COLO668 (cell line): Measurements from ENCODE around the gene BPIFB6.

Experiments used
- DNase-seq: peaks from one replicate; lab custom pipeline; 2025; ENCODE audit not compliant: unreplicated experiment; lab: John Stamatoyannopoulos, UW

The BPIFB6 gene

DNA sequence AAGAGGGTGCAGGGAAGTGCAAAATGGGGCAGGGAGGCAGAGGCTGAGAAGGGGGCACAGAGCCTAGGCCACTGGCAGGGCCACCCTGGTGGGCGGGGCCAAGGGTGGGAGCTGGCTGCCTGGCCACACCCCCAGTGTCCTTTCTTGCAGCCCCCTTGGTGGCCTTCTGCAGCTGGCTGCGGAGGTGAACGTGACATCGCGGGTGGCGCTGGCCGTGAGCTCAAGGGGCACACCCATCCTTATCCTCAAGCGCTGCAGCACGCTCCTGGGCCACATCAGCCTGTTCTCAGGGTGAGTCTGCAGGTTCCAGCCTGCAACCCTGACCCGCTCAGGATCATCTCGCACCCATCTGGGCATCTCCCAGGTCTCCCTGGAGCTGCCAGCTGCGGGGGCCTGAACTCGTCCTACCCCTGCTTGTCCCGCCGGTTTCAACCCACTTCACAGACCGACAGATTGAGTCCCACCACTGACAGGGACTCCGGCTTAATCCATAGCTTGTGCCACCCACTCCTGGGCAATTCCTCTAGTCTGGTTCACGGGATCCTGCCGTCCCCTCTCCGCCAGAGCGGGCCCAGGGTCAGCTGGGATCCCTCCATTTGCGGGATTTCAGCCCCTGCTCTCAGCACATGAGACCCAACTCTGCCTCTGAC, 28.4 kb downstream of the BPIFB6 start:
- DNase-seq: no peak

DNA sequence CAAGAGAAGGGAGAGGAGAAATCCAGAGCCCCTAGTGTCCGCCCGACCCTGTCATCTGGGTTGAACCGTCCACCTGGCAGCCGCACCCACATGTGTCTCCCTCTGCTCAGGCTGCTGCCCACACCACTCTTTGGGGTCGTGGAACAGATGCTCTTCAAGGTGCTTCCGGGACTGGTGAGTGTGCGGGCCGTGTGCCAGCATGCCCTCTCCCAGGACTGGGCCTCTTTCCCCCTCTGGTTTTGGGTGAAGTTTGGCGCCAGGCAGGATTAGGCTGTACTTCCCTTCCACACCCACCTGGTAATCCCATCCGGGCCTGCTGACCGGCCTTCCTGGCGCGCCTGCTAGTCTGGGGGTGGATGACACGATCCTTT, 30.2 kb downstream of the BPIFB6 start:
- no peak for DNase-seq

DNA sequence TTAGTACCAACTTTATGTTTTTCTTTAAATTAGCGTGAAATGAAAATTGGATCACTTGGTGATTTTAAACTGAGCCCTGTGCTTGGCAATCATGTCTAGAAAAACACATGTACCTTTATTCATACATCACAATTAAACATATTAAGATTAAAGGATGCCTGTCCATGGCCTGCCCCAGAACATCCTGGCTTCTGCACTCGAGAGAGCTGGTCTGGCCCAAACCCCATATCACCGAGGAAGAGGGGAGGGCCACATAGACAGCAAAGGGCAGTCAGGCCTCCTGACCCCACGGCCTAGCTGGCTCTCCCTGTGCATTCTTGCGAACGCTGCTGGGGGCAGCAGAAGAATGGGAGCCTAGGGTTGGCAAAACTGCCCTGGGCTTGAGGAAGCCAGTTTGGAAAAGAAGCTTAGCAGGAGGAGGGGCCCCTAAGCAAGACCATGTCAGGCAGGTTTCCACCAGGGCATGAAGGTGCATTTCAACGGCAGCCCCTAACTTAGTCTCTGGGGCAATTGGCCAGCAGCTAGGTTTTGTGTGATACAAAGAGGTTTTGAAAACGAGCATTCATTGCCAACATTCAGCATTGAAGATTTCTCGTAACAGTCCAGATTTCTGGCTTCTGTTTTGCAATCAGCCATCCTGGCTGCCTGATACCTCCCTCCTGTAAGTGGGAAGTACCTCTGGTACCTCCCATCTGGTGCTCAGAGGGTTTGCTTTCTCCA, 30.8 kb downstream of the BPIFB6 start:
- no peak for DNase-seq

DNA sequence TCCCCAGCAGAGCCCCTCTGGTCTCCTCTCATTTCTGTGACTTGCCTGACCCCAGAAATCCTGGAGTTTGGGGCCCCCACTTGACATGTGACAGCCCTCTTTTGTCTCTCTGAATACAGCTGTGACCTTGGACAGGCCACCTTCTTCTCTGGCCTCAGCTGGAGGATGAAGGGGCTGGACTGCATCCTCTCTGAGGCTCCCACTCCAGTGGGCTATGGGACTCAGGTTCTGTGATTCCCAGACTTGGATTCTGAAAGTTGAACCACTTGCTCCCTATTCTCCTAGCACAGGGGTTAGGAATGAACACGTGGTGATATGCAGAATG, 31.3 kb downstream of the BPIFB6 start:
- no peak for DNase-seq

DNA sequence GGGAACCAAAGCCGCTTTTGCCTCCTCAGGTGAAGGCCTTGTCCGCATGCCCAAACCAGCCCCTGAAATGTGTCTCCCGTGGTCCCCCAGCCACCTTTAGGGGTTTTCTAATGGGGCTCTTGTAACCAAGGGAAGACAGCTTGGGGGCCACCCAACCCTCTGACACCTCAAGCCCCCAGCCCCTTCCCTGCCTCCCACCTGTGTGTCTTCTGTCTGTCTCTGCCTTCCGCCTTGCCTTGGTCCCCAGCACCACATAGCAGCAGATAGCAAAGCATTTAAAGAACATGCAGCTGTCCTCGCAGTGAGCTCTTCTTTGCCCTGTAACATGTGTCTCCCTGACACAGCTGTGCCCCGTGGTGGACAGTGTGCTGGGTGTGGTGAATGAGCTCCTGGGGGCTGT, 31.8 kb downstream of the BPIFB6 start:
- DNase-seq: no peak

DNA sequence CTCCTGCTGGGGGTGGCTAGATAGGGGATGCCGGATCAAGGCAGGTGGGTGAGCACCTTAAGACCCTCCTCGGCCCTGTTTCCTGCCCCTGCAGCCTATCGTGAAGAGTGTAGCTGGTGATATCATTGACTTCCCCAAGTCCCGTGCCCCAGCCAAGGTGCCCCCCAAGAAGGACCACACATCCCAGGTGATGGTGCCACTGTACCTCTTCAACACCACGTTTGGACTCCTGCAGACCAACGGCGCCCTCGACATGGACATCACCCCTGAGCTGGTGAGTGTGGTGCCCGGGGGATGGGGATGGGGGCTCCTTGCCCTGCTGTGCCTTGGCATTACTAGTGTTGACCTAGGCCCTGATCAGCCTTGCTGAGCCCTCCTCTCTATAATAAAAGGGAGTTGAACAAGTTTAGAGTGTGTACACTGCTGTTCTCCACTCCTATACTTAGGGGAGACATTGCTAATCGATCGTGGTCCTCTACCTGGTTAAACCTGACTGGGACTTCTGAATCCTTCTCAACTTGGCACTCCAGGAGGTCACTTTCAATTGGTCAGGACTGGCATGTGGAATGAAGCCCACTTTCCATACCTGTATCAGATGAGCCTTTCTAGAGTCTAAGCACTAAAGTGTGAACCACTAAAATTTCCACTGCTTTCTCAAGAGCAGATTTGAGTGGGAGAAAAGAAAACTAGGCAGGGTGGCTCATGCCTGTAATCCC, 33.3 kb downstream of the BPIFB6 start:
- DNase-seq: no peak

DNA sequence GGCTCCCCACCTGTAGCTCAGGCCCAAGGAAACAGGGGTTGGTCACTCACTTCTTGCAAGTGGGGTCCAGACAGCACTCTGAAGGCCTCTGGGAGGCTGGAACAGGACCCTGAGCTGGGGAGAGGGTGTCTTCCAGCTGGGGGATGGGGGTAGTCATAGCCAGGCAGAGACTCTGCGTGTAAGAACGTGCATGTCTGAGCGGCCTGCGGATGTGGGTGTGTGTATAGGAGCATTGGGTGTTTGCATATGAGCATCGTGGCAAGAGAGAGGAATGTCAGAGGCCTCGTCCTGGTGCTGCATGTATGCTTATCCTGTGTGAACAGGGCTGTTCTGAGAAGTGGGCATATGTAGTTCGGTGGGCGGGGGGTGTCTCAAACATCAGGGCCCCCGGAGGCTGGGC, 34.3 kb downstream of the BPIFB6 start:
- DNase-seq: no peak

DNA sequence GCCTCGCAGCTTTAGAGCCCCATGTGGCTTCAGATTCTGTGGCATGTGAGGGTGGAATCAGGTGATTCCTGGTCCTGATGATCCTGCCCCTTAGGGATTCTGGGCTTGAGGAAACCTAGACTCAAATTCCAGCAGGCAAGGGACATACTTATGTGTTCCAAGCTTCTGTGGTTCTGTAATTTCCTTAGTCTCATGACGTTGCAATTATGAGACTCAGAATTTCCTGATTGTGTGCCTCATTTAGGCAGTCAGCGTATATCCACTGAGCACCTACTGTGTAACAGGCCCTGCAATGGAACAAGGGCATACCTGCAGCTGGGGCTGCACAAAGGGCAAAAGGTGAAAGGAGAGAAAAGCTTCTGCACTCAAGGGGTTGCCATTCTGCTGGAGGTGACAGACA, 36.4 kb downstream of the BPIFB6 start:
- no peak for DNase-seq

DNA sequence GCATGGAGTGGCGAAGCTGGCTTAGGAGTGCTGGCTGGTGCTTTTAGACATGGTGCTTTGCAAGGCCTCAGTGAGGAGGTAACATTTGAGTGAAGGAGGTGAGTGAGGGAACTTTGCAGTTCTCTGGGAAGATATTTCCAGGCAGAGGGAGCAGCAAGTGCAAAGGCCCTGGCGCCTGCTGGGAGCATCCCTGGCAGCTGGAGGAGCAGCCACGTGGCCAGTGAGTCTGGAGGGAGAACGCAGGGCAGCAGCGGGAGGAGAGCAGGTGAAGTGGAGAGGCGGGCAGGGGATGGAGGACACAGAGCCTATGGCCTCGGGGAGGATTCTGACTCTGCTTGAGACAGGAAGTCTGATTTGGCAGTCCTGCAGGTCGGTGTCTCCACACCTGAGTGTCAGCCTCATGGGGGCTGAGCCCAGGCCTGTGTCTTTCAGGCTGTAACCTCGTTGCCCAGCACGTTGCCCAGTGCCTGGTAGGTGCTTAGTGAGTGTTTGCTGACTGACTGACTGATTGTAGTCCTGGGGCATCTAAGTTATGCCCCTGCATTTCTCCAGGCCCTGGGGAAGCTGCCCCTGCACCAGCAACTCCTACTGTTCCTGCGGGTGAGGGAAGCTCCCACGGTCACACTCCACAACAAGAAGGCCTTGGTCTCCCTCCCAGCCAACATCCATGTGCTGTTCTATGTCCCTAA, 36.9 kb downstream of the BPIFB6 start:
- DNase-seq: no peak

DNA sequence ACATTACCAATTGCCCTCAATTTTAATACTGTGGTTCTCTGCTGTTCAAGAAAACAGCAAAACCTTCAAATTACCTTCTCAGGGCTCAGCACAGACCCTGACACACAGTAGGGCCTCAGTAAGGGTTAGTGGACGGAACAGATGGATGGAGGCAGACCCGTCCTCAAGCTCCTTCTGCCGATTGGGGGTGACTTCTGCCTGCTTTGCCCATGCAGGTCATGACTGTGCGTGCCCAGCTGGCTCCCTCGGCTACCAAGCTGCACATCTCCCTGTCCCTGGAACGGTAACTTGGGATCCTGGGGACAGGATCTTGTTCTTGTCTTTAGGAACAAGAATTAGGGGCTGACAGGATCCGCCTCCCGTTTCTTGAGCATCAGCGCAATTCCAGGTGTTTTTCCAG, 38.2 kb downstream of the BPIFB6 start:
- no peak for DNase-seq

DNA sequence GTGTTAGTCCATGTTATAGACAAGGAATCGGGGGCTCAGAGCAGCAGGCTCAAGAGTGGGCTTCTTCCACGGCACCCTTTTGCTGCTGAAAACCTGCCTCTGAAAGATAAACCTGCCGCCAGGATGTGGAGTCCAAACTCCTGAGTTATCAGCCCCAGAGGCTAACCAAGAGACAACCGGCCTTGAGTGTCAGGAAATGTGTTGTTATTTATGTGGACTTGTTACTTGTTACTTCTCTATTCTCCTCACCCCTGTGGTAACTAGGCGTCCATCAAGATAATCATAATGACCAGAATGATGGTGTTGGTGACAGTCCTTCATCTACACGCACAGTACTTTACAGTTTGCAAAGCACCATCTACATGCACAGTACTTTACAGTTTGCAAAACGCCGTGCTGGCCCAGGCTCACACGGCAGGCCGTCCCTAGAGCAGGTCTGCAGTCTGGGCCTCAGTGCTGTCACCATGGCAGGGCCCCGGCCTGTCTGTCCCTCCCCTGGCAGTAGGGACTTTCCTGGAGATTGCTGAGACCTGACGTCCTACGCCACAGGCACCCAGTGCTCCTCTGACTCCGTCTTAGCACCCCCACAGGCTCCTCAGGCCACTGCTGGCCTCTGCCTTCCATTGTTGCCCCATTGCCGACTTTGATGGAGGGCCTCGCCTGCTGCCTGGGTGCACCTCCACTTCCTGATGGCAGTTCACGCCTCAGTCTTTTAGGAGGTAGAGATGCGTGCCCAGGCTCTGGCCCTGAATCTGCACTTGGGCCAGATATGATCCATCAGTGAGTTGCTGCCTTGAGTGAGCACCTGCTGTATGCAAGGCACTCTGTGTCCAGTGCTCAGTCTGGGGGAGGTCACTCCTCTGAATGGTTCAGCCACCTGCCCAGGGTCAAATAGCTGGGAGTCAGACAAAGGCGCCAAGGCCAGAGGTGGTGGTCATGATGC, 38.9 kb downstream of the BPIFB6 start:
- no peak for DNase-seq

DNA sequence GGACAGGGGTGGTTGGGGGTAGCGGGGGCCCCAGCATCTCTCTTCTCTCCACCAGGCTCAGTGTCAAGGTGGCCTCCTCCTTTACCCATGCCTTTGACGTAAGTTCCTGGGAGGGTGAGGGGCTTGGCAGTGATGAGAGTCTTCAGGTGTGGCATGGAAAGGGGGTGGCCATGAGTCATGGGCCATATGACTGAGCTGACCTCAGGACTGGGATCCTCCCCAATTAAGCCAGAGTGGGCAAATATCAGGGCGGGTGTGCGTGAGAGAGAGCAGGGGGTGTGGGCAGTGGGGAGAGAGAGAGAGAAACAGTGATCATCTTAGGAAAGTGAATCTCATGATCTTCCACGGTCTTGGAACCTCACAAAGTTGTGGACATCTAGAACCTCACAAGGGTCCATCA, 39.8 kb downstream of the BPIFB6 start:
- no peak for DNase-seq

DNA sequence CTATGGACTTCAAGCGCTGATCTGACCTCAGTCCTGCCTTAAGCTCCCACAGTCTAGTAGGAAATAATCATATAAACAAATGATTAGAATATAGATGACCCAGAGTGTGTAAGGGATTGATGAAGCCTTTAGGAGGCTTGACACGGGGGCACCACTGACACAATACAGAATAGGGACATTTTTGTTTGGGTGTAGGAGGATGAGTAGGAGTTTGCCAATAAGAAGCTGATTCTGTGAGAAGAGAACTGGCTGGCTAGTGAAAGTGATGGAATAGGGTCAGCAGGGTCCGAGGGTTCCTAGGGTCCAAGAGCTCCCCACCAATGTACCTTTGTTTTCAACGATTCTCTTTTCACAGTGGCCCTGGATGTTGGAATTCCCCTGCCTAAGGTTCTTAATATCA, 40.9 kb downstream of the BPIFB6 start:
- DNase-seq: no peak

DNA sequence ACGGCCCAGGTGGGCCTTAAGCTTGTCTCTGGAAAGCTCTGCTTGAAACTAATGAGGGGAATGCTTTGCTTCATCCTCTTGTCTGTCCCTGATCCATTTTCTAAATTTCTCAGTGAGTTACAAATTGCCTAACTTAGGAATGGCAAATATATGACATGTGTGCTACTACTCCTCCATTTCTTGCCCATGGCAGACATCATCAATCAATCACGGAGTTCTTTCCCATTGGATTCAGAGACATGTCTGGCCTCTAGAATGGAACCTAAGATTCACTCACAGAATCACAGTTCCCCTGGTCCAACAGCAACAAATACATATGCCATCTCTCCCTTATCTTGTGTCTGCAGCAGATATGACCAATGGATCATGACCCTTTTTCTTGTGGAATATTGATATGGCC, 41.4 kb downstream of the BPIFB6 start:
- DNase-seq: no peak

DNA sequence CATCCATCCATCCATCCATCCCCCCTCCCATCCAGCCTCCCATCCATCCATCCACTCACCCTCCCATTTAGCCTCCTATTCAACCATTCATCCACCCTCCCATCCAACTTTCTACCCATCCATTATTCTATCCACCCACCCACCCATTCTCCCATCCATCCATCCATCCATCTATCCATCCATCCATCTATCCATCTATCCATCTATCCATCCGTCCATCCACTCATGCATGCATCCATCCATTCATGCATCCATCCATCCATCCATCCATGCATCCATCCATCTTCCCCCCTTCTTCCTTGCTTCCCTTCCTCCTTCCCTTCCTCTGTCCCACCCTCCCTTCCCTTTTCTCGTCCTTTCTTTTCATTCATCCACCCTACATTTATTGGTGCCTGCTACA, 43.2 kb downstream of the BPIFB6 start:
- DNase-seq: no peak

DNA sequence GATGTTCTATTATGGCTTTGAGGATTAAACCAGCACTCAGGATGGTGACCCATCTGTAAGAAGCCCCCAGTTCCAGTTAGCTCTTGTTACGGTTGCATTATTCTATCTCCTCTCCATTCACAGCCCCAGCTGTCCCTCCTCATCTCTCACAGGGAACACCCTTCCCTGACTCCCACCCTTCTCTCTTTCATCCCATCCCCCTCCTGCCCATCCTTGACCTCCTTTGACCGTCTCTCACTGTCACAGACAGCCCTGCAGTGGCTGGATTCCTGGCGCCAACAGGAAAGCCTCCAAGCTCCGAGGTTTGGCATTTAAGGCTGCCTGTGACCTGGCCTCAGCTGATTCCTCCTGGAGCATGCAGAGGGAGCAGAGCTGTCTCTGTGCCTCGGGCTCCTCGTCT, 43.8 kb downstream of the BPIFB6 start:
- DNase-seq: no peak

DNA sequence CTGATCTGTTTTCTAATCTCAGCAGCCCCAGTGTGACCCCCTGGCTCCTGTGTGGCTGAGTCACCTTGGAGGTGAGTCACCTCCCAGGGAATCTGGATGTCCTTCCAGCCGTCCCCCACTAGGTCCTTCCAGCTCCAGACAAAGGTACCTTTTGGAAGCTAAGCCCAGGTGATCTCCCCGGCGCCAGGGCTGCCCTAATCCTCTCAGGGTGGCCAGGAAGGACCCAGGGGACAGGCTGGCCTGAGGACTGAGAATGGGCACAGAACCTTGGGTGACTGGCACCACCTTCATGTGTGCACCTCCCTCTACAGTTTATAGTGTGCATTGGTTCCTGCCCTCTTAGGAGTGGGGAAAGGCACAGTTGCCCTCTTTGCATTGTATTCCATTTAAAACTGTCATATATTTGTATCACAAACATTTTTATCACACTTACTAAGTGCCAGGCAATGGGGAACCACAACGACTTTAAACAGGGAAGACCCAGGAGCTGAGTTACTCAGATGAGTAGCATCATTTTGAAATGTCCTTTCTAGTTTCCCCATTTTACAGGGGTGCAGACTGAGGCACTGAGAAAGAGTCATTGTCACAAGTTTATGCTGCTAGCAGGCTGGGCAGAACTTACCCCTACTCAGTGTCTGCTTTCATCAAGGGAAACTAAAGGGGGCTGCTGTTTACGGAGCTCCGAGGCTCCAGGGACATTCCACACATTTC, 45.4 kb downstream of the BPIFB6 start:
- DNase-seq: no peak

DNA sequence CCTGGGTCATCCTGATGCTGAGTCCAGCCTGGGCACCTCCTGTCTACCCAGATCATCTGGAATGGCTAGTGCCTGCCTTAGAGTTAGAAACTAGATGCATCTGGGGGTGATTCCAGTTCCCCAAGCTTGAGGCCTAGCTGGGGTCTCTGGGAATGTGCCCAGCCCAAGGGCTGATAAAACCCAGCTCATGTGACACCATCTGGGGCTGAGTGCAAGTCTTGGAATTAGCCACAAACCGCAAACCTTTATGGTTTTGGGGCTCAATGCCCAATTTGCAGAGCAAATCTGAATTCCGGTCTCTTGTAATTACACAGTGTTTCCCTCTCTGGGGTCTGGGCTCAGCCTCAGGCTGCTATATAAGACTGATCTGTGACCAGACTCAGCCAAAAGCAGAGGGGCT, 47.8 kb downstream of the BPIFB6 start, which contains the start of gene BPIFB4:
BPIFB4 (plus strand) TSS at position 385 of the 400 bp plus-strand sequence. CDS start 1,884 bp downstream, outside the sequence.
- no peak for DNase-seq

DNA sequence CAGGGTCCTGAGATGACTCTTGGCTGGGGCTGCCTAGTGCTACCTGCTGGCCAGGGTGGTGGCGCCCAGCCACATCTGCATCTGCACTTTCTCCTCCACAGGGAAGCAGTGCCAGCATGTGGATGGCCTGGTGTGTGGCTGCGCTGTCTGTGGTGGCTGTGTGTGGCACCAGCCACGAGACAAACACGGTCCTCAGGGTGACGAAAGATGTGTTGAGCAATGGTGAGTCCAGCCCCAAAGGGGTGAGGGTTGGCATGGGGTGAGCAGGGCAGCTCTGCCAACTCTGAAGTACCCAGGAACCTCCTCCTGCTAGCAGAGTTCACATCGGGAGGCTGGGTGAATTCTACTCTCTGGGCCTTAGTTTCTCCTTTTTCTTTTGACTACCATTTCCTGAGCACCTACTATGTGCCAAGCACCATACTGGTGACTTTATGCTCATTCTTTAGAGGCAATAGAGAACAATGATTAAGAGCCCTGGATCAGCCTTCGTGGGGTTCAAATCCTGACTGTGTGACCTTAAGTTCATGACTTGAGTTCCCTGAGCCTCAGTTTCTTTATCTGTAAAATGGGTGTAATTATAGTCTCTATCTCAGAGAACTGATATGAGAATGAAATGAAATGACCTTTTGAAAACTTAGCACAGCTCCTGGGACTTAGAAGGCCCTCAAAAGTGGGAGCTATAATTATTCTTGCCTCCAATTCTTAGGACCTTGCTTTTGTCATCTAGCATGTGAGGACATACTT, 50.1 kb downstream of the BPIFB6 start:
- DNase-seq: no peak
